Neural progenitor cell (in vitro differentiated cells): ENCODE measurements around the gene CLRN1. TPM values are rescaled to one million over a fixed set of nuclear protein-coding genes. Genes with fewer than 3 reads are reported as not detected.

Source experiments
- DNase-seq: peaks from one replicate; pipeline ENCODE4 v3.0.0-alpha.2; 2016; ENCODE audit warnings: low spot score
- H2AFZ ChIP-seq: fragments of 200-600 bp; sonication (generic); replicated peaks from 2 replicates; pipeline ENCODE4 v1.6.1; 2016; ENCODE audit warnings: antibody characterized with exemption
- H3F3A ChIP-seq: fragments of 200-600 bp; sonication (generic); 2 replicates; pipeline ENCODE4 v1.6.1; 2016; ENCODE audit warnings: antibody characterized with exemption, low read depth
- H3K27ac ChIP-seq: fragments of 200-600 bp; sonication (generic); 2 replicates; pipeline ENCODE4 v1.5.1; 2016; ENCODE audit warnings: mild to moderate bottlenecking
- H3K27me3 ChIP-seq: fragments of 200-600 bp; sonication (generic); 2 replicates; pipeline ENCODE4 v1.6.1; 2016; ENCODE audit warnings: mild to moderate bottlenecking, moderate library complexity
- H3K36me3 ChIP-seq: fragments of 200-600 bp; sonication (generic); 2 replicates; pipeline ENCODE4 v1.5.1; 2016
- H3K4me1 ChIP-seq: fragments of 200-600 bp; sonication (generic); 2 replicates; pipeline ENCODE4 v1.6.1; 2016; ENCODE audit warnings: mixed run types
- H3K4me2 ChIP-seq: fragments of 200-600 bp; sonication (generic); 2 replicates; pipeline ENCODE4 v1.6.1; 2016
- H3K4me3 ChIP-seq: fragments of 200-600 bp; sonication (generic); 2 replicates; pipeline ENCODE4 v1.5.1; 2016
- H3K79me2 ChIP-seq: fragments of 200-600 bp; sonication (generic); 2 replicates; pipeline ENCODE4 v1.6.1; 2016; ENCODE audit warnings: low read depth
- H3K9ac ChIP-seq: fragments of 200-600 bp; sonication (generic); 2 replicates; pipeline ENCODE4 v1.6.1; 2016
- H3K9me3 ChIP-seq: fragments of 200-600 bp; sonication (generic); 2 replicates; pipeline ENCODE4 v1.5.1; 2016; ENCODE audit warnings: low read depth
- H4K20me1 ChIP-seq: fragments of 200-600 bp; sonication (generic); 2 replicates; pipeline ENCODE4 v1.6.1; 2016; ENCODE audit warnings: low read depth
- H3K27ac Mint-ChIP-seq: 3 replicates; pipeline ENCODE4 v1.8.0; 2021; ENCODE audit warnings: mixed read lengths
- H3K27me3 Mint-ChIP-seq: 2 replicates; pipeline ENCODE4 v1.8.0; 2022; ENCODE audit warnings: low read depth, mild to moderate bottlenecking, inconsistent platforms, moderate library complexity, mixed read lengths; ENCODE audit not compliant: insufficient read depth
- H3K36me3 Mint-ChIP-seq: 3 replicates; pipeline ENCODE4 v1.8.0; 2021; ENCODE audit warnings: mixed read lengths
- H3K4me1 Mint-ChIP-seq: 3 replicates; pipeline ENCODE4 v1.8.0; 2021; ENCODE audit warnings: mixed read lengths
- H3K4me3 Mint-ChIP-seq: 3 replicates; pipeline ENCODE4 v1.8.0; 2021; ENCODE audit warnings: mild to moderate bottlenecking, moderate library complexity, mixed read lengths
- H3K9me3 Mint-ChIP-seq: 3 replicates; pipeline ENCODE4 v1.8.0; 2020; ENCODE audit warnings: mixed read lengths
- EZH2 ChIP-seq: fragments of 200-600 bp; sonication (generic); IDR thresholded peaks from 2 replicates; pipeline ENCODE4 v1.6.1; 2017; ENCODE audit warnings: antibody characterized with exemption, mild to moderate bottlenecking, moderate library complexity
- EZH2phosphoT487 ChIP-seq: fragments of 200-600 bp; sonication (generic); IDR thresholded peaks from 2 replicates; pipeline ENCODE4 v1.6.1; 2017; ENCODE audit warnings: antibody characterized with exemption
- total RNA-seq: library from RNA; depleted of rRNA; stranded (reverse); fragments of >200 nt; gene quantifications from 2 replicates; pipeline ENCODE4 v1.2.3, GENCODE V29; 2015; ENCODE audit warnings: low replicate concordance
- TF ChIP-seq, protein P1 (sequence below): fragments of 200-600 bp; sonication (generic); IDR thresholded peaks from 2 replicates; pipeline ENCODE4 v1.5.1; 2017; ENCODE audit warnings: antibody characterized with exemption, mild to moderate bottlenecking

CLRN1 gene
- total RNA-seq, 1 donor from 2014 or later = not detected

- H3K27ac Mint-ChIP-seq = no peak overlapping the region
- no peaks in the 10 kb centered on the region for H3K36me3 ChIP-seq
Observed at GRCh38 chr3:150958683-150959082, 13.8 kb downstream of the CLRN1 start.

DNA sequence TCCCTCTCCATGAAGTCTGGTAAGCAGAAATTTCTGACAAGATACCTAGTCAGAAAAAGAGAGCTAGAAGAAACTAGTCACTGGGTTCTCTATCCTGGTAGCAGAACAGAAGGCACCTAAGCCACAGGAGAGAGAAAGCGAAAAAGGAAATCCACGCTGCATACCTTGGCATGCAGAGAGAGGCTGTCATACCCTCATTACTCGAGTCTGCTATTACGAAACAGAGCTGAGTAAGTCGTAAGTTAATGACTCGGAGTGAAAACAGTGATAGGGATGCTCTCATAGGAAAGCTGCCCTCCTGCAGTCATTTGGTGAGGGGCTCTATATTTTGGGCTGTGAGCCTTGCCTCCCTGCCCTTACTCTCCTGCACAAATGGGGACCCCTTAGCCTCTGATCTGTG is 16.2 kb downstream of the CLRN1 start:
- Histone ChIP-seq H3K27ac (no peak overlapping the region), H3K4me1 (no peaks in the 10 kb centered on the region), H2AFZ (no peak overlapping the region), H3K27me3 (no peaks in the 10 kb centered on the region), H3F3A (no peaks in the 10 kb centered on the region), H4K20me1 (no peaks in the 10 kb centered on the region), H3K79me2 (no peaks in the 10 kb centered on the region), H3K4me3 (no peak overlapping the region), H3K9me3 (no peaks in the 10 kb centered on the region), H3K9ac (no peak overlapping the region), H3K36me3 (no peaks in the 10 kb centered on the region), H3K4me2 (no peak overlapping the region)
- H3K4me3 Mint-ChIP-seq = no peak overlapping the region
- no peak for TF ChIP-seq EZH2phosphoT487
- TF ChIP-seq EZH2 = no peak
- TF ChIP-seq, protein P1, sequence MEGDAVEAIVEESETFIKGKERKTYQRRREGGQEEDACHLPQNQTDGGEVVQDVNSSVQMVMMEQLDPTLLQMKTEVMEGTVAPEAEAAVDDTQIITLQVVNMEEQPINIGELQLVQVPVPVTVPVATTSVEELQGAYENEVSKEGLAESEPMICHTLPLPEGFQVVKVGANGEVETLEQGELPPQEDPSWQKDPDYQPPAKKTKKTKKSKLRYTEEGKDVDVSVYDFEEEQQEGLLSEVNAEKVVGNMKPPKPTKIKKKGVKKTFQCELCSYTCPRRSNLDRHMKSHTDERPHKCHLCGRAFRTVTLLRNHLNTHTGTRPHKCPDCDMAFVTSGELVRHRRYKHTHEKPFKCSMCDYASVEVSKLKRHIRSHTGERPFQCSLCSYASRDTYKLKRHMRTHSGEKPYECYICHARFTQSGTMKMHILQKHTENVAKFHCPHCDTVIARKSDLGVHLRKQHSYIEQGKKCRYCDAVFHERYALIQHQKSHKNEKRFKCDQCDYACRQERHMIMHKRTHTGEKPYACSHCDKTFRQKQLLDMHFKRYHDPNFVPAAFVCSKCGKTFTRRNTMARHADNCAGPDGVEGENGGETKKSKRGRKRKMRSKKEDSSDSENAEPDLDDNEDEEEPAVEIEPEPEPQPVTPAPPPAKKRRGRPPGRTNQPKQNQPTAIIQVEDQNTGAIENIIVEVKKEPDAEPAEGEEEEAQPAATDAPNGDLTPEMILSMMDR = no peak
- no peaks in the 10 kb centered on the region for H3K27me3 Mint-ChIP-seq
- no peaks in the 10 kb centered on the region for H3K9me3 Mint-ChIP-seq
- DNase-seq = no peak
- H3K4me1 Mint-ChIP-seq = no peaks in the 10 kb centered on the region
- H3K27ac Mint-ChIP-seq = no peak overlapping the region
- no peaks in the 10 kb centered on the region for H3K36me3 Mint-ChIP-seq

More at GRCh38 chr3:150958683-150959082, 13.8 kb downstream of the CLRN1 start:
- H3K9ac ChIP-seq = no peak overlapping the region
- Mint-ChIP-seq H3K4me3 (no peak overlapping the region), H3K27me3 (peaks cover under 1% of the 10 kb centered on the region), H3K9me3 (no peaks in the 10 kb centered on the region), H3K4me1 (peaks cover 3% of the 10 kb centered on the region), H3K36me3 (no peaks in the 10 kb centered on the region)
- no peaks in the 10 kb centered on the region for H3K4me1 ChIP-seq
- no peak overlapping the region for H3K4me2 ChIP-seq
- H3K9me3 ChIP-seq = no peaks in the 10 kb centered on the region
- H2AFZ ChIP-seq = no peak overlapping the region
- no peaks in the 10 kb centered on the region for H3K27me3 ChIP-seq
- H3K27ac ChIP-seq = no peak overlapping the region
- no peak for TF ChIP-seq EZH2phosphoT487
- no peak for TF ChIP-seq EZH2
- TF ChIP-seq, protein P1 = no peak
- H3K4me3 ChIP-seq = no peak overlapping the region
- H3K79me2 ChIP-seq = no peaks in the 10 kb centered on the region
- DNase-seq = no peak
- H3F3A ChIP-seq = no peaks in the 10 kb centered on the region
- no peaks in the 10 kb centered on the region for H4K20me1 ChIP-seq

- H3K9me3 Mint-ChIP-seq = peaks cover 5% of the 10 kb centered on the region
- no peak overlapping the region for H3K27ac ChIP-seq
Observed at GRCh38 chr3:150951923-150952322, 20.6 kb downstream of the CLRN1 start.

More at GRCh38 chr3:150951923-150952322, 20.6 kb downstream of the CLRN1 start:
- no peaks in the 10 kb centered on the region for H3K27me3 ChIP-seq
- no peak overlapping the region for H2AFZ ChIP-seq
- no peak for DNase-seq
- Mint-ChIP-seq H3K27me3 (peaks cover 4% of the 10 kb centered on the region), H3K36me3 (no peaks in the 10 kb centered on the region), H3K27ac (no peak overlapping the region), H3K4me1 (no peaks in the 10 kb centered on the region), H3K4me3 (no peak overlapping the region)
- TF ChIP-seq EZH2phosphoT487 = no peak
- TF ChIP-seq, protein P1 = no peak
- no peak for TF ChIP-seq EZH2
- no peaks in the 10 kb centered on the region for H3K9me3 ChIP-seq
- no peak overlapping the region for H3K4me2 ChIP-seq
- no peaks in the 10 kb centered on the region for H3K36me3 ChIP-seq
- no peaks in the 10 kb centered on the region for H3K4me1 ChIP-seq
- no peaks in the 10 kb centered on the region for H3K79me2 ChIP-seq
- H3K9ac ChIP-seq = no peak overlapping the region
- no peaks in the 10 kb centered on the region for H3F3A ChIP-seq
- H4K20me1 ChIP-seq = no peaks in the 10 kb centered on the region
- no peak overlapping the region for H3K4me3 ChIP-seq
